PC-3 (cell line): ENCODE results near the gene DDI2. TPM values are rescaled to one million over a fixed set of nuclear protein-coding genes. Genes with fewer than 3 reads are reported as not detected.

Source experiments
- ATAC-seq: fragments of 200-7000 bp; cut with Tn5 transposase; 2 replicates; pipeline ENCODE4 v1.9.1; 2020; ENCODE audit warnings: mild to moderate bottlenecking, moderate library complexity
- BruUV-seq: library from RNA; stranded (reverse); fragments of 400-500 nt; replicated peaks from 2 replicates; lab custom pipeline; 2021; lab: Mats Ljungman, UMichigan
- CTCF ChIA-PET: fragments of 300-600 bp; sonication (Branson Sonifier 250); formaldehyde crosslinking; loops from one replicate; lab custom pipeline; 2022; ENCODE audit warnings: antibody characterized with exemption; lab: Charles Lee
- POLR2A ChIA-PET: fragments of 300-600 bp; sonication (Branson Sonifier 250); formaldehyde crosslinking; loops from one replicate; lab custom pipeline; 2022; ENCODE audit warnings: antibody characterized with exemption; ENCODE audit not compliant: unreplicated experiment; lab: Charles Lee
- DNase-seq: peaks from one replicate; pipeline ENCODE4 v3.0.0-alpha.2; 2015
- H2AFZ ChIP-seq: fragments of 300-600 bp; sonication (generic); 2 replicates; pipeline ENCODE4 v1.6.0; 2016; ENCODE audit warnings: antibody characterized with exemption, low read length
- H3F3A ChIP-seq: fragments of 300-600 bp; sonication (generic); one replicate; pipeline ENCODE4 v1.6.0; 2017; ENCODE audit warnings: antibody characterized with exemption, low read length, control low read depth, mild to moderate bottlenecking; ENCODE audit not compliant: unreplicated experiment
- H3K27ac ChIP-seq: fragments of 300-600 bp; sonication (generic); 2 replicates; pipeline ENCODE4 v1.5.1; 2016; ENCODE audit warnings: mild to moderate bottlenecking, low read length
- H3K27me3 ChIP-seq: fragments of 300-600 bp; sonication (generic); 2 replicates; pipeline ENCODE4 v1.6.1; 2016; ENCODE audit warnings: low read length, mixed read lengths
- H3K36me3 ChIP-seq: fragments of 300-600 bp; sonication (generic); 2 replicates; pipeline ENCODE4 v1.6.1; 2016; ENCODE audit warnings: low read depth, mixed run types, low read length, mixed read lengths
- H3K4me1 ChIP-seq: fragments of 300-600 bp; sonication (generic); 2 replicates; pipeline ENCODE4 v1.5.1; 2016; ENCODE audit warnings: low read length; ENCODE audit not compliant: insufficient read depth
- H3K4me2 ChIP-seq: fragments of 300-600 bp; sonication (generic); 2 replicates; pipeline ENCODE4 v1.6.0; 2016; ENCODE audit warnings: low read length
- H3K4me3 ChIP-seq: fragments of 300-600 bp; sonication (generic); 2 replicates; pipeline ENCODE4 v1.5.1; 2016; ENCODE audit warnings: mild to moderate bottlenecking, low read length, mixed read lengths
- H3K79me2 ChIP-seq: fragments of 300-600 bp; sonication (generic); 2 replicates; pipeline ENCODE4 v1.6.1; 2017; ENCODE audit warnings: low read length, mixed read lengths
- H3K9ac ChIP-seq: fragments of 300-600 bp; sonication (generic); 2 replicates; pipeline ENCODE4 v1.6.0; 2016; ENCODE audit warnings: mild to moderate bottlenecking, low read length
- H3K9me2 ChIP-seq: fragments of 300-600 bp; sonication (generic); replicated peaks from 2 replicates; pipeline ENCODE4 v1.6.1; 2016; ENCODE audit warnings: mixed run types, low read length, mixed read lengths
- H3K9me3 ChIP-seq: fragments of 300-600 bp; sonication (generic); 2 replicates; pipeline ENCODE4 v1.6.1; 2016; ENCODE audit warnings: low read length, mixed read lengths
- H4K20me1 ChIP-seq: fragments of 300-600 bp; sonication (generic); 2 replicates; pipeline ENCODE4 v1.6.1; 2016; ENCODE audit warnings: low read length, mixed read lengths
- CTCF ChIP-seq: fragments of 300-600 bp; sonication (generic); conservative IDR thresholded peaks from 2 replicates; pipeline ENCODE4 v1.5.1; 2017; ENCODE audit warnings: antibody characterized with exemption, low read depth, mild to moderate bottlenecking, low read length
- EZH2 ChIP-seq: fragments of 300-600 bp; sonication (generic); IDR thresholded peaks from one replicate; pipeline ENCODE4 v1.6.1; 2017; ENCODE audit warnings: antibody characterized with exemption, mild to moderate bottlenecking, low read length; ENCODE audit not compliant: unreplicated experiment
- EZH2phosphoT487 ChIP-seq: fragments of 300-600 bp; sonication (generic); IDR thresholded peaks from 2 replicates; pipeline ENCODE4 v1.6.1; 2018; ENCODE audit warnings: mild to moderate bottlenecking, antibody characterized with exemption, low read length, borderline replicate concordance
- intact Hi-C: fragments of 100-400 bp; cut with micrococcal nuclease; formaldehyde crosslinking; loops from 2 replicates; pipeline ENCODE4 v1.9.0; 2023
- total RNA-seq: library from RNA; depleted of rRNA; stranded (reverse); fragments of >200 nt; gene quantifications from 2 replicates; pipeline ENCODE4 v1.2.3, GENCODE V29; 2014

DDI2 gene
- total RNA-seq, 1 experiment from 2014 or later: 15.0 TPM

- Histone ChIP-seq H3K4me2 (peak overlapping the region; percentile 91), H3K9ac (peak overlapping the region; percentile 74), H3K9me3 (no peaks in the 10 kb centered on the region), H4K20me1 (peaks cover 27% of the 10 kb centered on the region), H3K27ac (peak overlapping the region; percentile 76), H3K9me2 (no peaks in the 10 kb centered on the region), H3K36me3 (no peaks in the 10 kb centered on the region), H2AFZ (peak overlapping the region; percentile 32; the same call in 1 of the 2 replicates), H3K4me1 (peaks cover 33% of the 10 kb centered on the region), H3K79me2 (peaks cover 54% of the 10 kb centered on the region), H3F3A (peaks cover 4% of the 10 kb centered on the region), H3K27me3 (no peaks in the 10 kb centered on the region), H3K4me3 (peak overlapping the region; percentile 86)
- ChIA-PET CTCF (interaction anchor here (0.7 kb wide), 1 partner anchor 46 kb away, joined by 8 read pairs; no protein-coding TSS in a partner anchor), POLR2A (interaction anchor here (0.6 kb wide), 1 partner anchor 215 kb away, joined by 6 read pairs; no protein-coding TSS in a partner anchor)
- DNase-seq (peak; percentile 75), ATAC-seq (peak; percentile 30)
- TF ChIP-seq CTCF (no peak), EZH2phosphoT487 (no peak), EZH2 (no peak)
- intact Hi-C loops: loop anchor here (2.0 kb wide), 1 partner anchor 91 kb away; the partner anchor contains the start of gene DNAJC16
- BruUV-seq: no TSS peak
Observed at GRCh38 chr1:15618077-15618654, 908 bp downstream of the DDI2 start.

- CTCF ChIA-PET: interaction anchor here (0.7 kb wide), 1 partner anchor 47 kb away, joined by 8 read pairs; no protein-coding TSS in a partner anchor
- H4K20me1 ChIP-seq: peaks cover 27% of the 10 kb centered on the region
- no peak overlapping the region for H2AFZ ChIP-seq
- POLR2A ChIA-PET: interaction anchor here (0.6 kb wide), 1 partner anchor 9 kb away, joined by 5 read pairs; no protein-coding TSS in a partner anchor
- TF ChIP-seq EZH2 (no peak), CTCF (no peak), EZH2phosphoT487 (no peak)
- no peaks in the 10 kb centered on the region for H3K36me3 ChIP-seq
- no peaks in the 10 kb centered on the region for H3K9me3 ChIP-seq
- BruUV-seq: TSS peak; percentile 71
- peak overlapping the region; percentile 91 for H3K4me2 ChIP-seq
- DNase-seq: peak; percentile 58
- H3K27ac ChIP-seq: peak overlapping the region; percentile 76
- H3K4me1 ChIP-seq: peaks cover 33% of the 10 kb centered on the region
- no peak for ATAC-seq
- H3K4me3 ChIP-seq: peak overlapping the region; percentile 86
- H3K9ac ChIP-seq: peak overlapping the region; percentile 74
- H3K27me3 ChIP-seq: no peaks in the 10 kb centered on the region
- H3K9me2 ChIP-seq: no peaks in the 10 kb centered on the region
- H3F3A ChIP-seq: peaks cover 4% of the 10 kb centered on the region
- intact Hi-C loops: loop anchor here (2.0 kb wide), 1 partner anchor 92 kb away; the partner anchor contains the start of gene DNAJC16
- H3K79me2 ChIP-seq: peaks cover 62% of the 10 kb centered on the region
Observed at GRCh38 chr1:15618655-15619525, 1.6 kb downstream of the DDI2 start.
